22Rv1 (cell line): ENCODE results near the gene PCDHGB2.
"Not testable (repeated sequence)": the region's sequence is repeated elsewhere in the genome, so short reads cannot be mapped to it uniquely, and the experiment has no call there.

Experiments used
- H3K27ac ChIP-seq: fragments of 450-650 bp; 2 replicates; pipeline ENCODE4 v1.5.1; 2017
- ZFX ChIP-seq: fragments of 450-650 bp; IDR thresholded peaks from 2 replicates; pipeline ENCODE4 v1.6.1; 2017; ENCODE audit warnings: antibody characterized with exemption, borderline replicate concordance
- TF ChIP-seq, protein P1 (sequence below): fragments of 450-650 bp; IDR thresholded peaks from 2 replicates; pipeline ENCODE4 v1.5.1; 2017; ENCODE audit warnings: mild to moderate bottlenecking

Gene PCDHGB2

GRCh38 chr5:141403387-141403786 lies 43.6 kb downstream of the PCDHGB2 start:
- H3K27ac ChIP-seq: no peak overlapping the region
- TF ChIP-seq, protein P1, sequence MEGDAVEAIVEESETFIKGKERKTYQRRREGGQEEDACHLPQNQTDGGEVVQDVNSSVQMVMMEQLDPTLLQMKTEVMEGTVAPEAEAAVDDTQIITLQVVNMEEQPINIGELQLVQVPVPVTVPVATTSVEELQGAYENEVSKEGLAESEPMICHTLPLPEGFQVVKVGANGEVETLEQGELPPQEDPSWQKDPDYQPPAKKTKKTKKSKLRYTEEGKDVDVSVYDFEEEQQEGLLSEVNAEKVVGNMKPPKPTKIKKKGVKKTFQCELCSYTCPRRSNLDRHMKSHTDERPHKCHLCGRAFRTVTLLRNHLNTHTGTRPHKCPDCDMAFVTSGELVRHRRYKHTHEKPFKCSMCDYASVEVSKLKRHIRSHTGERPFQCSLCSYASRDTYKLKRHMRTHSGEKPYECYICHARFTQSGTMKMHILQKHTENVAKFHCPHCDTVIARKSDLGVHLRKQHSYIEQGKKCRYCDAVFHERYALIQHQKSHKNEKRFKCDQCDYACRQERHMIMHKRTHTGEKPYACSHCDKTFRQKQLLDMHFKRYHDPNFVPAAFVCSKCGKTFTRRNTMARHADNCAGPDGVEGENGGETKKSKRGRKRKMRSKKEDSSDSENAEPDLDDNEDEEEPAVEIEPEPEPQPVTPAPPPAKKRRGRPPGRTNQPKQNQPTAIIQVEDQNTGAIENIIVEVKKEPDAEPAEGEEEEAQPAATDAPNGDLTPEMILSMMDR: no peak
- no peak for TF ChIP-seq ZFX

DNA sequence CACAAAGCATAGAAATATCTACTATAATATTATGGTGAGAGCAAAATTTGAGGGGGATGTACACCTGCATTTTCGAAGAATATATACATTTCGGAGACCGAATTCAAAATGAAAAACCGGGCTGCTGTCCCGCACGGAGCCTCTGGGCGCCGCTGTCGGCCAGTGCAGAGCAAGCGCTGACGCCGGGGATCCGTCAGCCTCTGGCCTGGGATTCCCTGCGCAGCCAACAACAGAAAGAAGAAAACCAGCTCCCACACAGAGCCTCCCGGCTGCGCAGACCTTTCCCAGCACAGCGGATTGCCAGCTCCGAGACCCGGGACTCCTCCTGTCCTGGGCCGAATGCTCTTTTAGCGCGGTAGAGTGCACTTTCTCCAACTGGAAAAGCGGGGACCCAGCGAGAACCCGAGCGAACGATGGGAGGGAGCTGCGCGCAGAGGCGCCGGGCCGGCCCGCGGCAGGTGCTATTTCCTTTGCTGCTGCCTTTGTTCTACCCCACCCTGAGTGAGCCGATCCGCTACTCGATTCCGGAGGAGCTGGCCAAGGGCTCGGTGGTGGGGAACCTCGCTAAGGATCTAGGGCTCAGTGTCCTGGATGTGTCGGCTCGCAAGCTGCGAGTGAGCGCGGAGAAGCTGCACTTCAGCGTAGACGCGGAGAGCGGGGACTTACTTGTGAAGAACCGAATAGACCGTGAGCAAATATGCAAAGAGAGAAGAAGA lies 48.2 kb downstream of the PCDHGB2 start, which contains the start of gene PCDHGB6:
Gene PCDHGB6 (plus strand): TSS at position 232 of the 716 bp plus-strand sequence. CDS start 182 bp downstream, at position 414.
- H3K27ac ChIP-seq: not testable (repeated sequence)
- TF ChIP-seq, protein P1: peak; percentile 78

DNA sequence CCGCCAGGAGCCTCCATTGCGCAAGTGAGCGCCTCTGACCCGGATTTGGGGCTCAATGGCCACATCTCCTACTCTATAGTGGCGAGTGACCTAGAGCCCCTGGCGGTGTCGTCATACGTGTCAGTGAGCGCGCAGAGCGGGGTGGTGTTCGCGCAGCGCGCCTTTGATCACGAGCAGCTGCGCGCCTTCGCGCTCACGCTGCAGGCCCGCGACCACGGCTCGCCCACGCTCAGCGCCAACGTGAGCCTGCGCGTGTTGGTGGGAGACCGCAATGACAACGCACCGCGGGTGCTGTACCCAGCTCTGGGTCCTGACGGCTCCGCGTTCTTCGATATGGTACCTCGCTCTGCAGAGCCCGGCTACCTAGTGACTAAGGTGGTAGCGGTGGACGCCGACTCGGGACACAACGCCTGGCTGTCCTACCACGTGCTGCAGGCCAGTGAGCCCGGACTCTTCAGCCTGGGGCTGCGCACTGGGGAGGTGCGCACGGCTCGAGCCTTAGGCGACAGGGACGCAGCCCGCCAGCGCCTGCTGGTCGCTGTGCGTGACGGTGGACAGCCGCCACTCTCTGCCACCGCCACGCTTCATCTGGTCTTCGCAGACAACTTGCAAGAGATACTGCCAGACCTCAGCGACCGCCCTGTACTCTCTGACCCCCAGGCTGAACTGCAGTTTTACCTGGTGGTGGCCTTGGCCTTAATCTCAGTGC lies 50.0 kb downstream of the PCDHGB2 start:
- TF ChIP-seq ZFX: no peak
- TF ChIP-seq, protein P1: no peak
- H3K27ac ChIP-seq: no peak overlapping the region

GRCh38 chr5:141411575-141411974 lies 51.8 kb downstream of the PCDHGB2 start:
- no peak overlapping the region for H3K27ac ChIP-seq
- TF ChIP-seq ZFX: no peak
- TF ChIP-seq, protein P1: no peak
